Vagina (tissue), 2 donors: ENCODE results near the gene RPS6KA5.

Experiments used
- CTCF ChIP-seq, 3 experiments: fragments of 450-650 bp in 2 of 3; fragments of 200-600 bp in 1 of 3; sonication (generic) in 1 of 3; IDR thresholded peaks; one replicate each; pipeline ENCODE4 v1.5.1; 2017 to 2019; ENCODE audit warnings: antibody characterized with exemption in 3 of 3, mild to moderate bottlenecking in 2 of 3, moderate library complexity in 2 of 3
- POLR2A ChIP-seq, 2 donors: fragments of 450-650 bp; IDR thresholded peaks; one replicate each; pipeline ENCODE4 v1.6.1; 2017; ENCODE audit warnings: antibody characterized with exemption in 2 of 2, mild to moderate bottlenecking in 2 of 2, moderate library complexity in 2 of 2
- POLR2AphosphoS5 ChIP-seq, 2 donors: sonication (generic); formaldehyde crosslinking; IDR thresholded peaks; one replicate each; pipeline ENCODE4 v1.9.0; 2017; ENCODE audit warnings: antibody characterized with exemption in 2 of 2, mild to moderate bottlenecking in 2 of 2, low read depth in 1 of 2; ENCODE audit not compliant: insufficient read depth in 1 of 2

- no peak for TF ChIP-seq CTCF (IDR thresholded peaks at IDR 0.05)
- no peak for TF ChIP-seq POLR2AphosphoS5 (IDR thresholded peaks at IDR 0.05; ENCODE audit: insufficient read depth in 1 of 2, low read depth in 1 of 2)
- TF ChIP-seq POLR2A (IDR thresholded peaks at IDR 0.05) = no peak
These were observed 255.4 kb downstream of the RPS6KA5 start for GRCh38 chr14:90805084-90805391.
